Ishikawa (cell line): Measurements from ENCODE around the gene C5AR2.

ENCODE experiments used
- CEBPB ChIP-seq: IDR thresholded peaks from 2 replicates; pipeline ENCODE4 v1.6.1; 2012
- CREB1 ChIP-seq: IDR thresholded peaks from 2 replicates; pipeline ENCODE4 v1.6.1; 2012; ENCODE audit warnings: low read depth
- EGR1 ChIP-seq: IDR thresholded peaks from 2 replicates; pipeline ENCODE4 v1.6.1; 2012
- EP300 ChIP-seq: IDR thresholded peaks from 2 replicates; pipeline ENCODE4 v1.6.1; 2012; ENCODE audit warnings: borderline replicate concordance
- FOXM1 ChIP-seq: IDR thresholded peaks from 2 replicates; pipeline ENCODE4 v1.6.1; 2012; ENCODE audit warnings: low read depth, borderline replicate concordance
- MAX ChIP-seq: IDR thresholded peaks from 2 replicates; pipeline ENCODE4 v1.6.1; 2012
- NFIC ChIP-seq: IDR thresholded peaks from 2 replicates; pipeline ENCODE4 v1.6.1; 2012
- RAD21 ChIP-seq: IDR thresholded peaks from 2 replicates; pipeline ENCODE4 v1.6.1; 2012; ENCODE audit warnings: low read depth
- TAF1 ChIP-seq: IDR thresholded peaks from 2 replicates; pipeline ENCODE4 v1.6.1; 2012; ENCODE audit warnings: low read depth, mild to moderate bottlenecking
- TCF12 ChIP-seq: IDR thresholded peaks from 2 replicates; pipeline ENCODE4 v1.6.1; 2012; ENCODE audit warnings: low read depth
- TEAD4 ChIP-seq: IDR thresholded peaks from 2 replicates; pipeline ENCODE4 v1.6.1; 2012
- USF1 ChIP-seq: IDR thresholded peaks from 2 replicates; pipeline ENCODE4 v1.6.1; 2012
- YY1 ChIP-seq: IDR thresholded peaks from 2 replicates; pipeline ENCODE4 v1.6.1; 2012; ENCODE audit warnings: low read depth
- ZBTB7A ChIP-seq: IDR thresholded peaks from 2 replicates; pipeline ENCODE4 v1.6.1; 2012; ENCODE audit warnings: low read depth
- TF ChIP-seq, protein P1 (sequence below): IDR thresholded peaks from 2 replicates; pipeline ENCODE4 v1.6.1; 2012; ENCODE audit warnings: low read depth, mild to moderate bottlenecking

The C5AR2 gene

DNA sequence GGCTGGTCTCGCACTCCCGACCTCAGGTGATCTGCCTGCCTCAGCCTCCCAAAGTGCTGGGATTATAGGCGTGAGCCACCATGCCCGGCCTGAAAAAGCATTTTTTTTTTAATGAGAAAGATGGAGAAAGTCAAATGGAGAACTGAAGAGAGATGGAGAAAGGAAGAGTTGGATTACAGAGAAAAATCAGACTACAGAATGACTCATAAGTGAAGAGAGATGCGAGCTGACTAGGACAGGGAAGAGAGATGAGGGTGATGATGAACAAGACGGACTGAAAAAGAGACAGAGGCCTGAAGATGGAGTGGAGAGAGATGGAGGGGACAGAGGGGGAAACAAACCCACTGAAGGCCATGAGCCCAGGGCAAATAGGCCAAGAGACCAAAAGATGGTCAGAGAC, 18.7 kb downstream of the C5AR2 start:
- TF ChIP-seq EGR1 (no peak), USF1 (no peak), YY1 (no peak), FOXM1 (no peak), TCF12 (no peak), MAX (no peak), TAF1 (no peak), CEBPB (no peak), NFIC (no peak), TEAD4 (no peak)
- TF ChIP-seq, protein P1, sequence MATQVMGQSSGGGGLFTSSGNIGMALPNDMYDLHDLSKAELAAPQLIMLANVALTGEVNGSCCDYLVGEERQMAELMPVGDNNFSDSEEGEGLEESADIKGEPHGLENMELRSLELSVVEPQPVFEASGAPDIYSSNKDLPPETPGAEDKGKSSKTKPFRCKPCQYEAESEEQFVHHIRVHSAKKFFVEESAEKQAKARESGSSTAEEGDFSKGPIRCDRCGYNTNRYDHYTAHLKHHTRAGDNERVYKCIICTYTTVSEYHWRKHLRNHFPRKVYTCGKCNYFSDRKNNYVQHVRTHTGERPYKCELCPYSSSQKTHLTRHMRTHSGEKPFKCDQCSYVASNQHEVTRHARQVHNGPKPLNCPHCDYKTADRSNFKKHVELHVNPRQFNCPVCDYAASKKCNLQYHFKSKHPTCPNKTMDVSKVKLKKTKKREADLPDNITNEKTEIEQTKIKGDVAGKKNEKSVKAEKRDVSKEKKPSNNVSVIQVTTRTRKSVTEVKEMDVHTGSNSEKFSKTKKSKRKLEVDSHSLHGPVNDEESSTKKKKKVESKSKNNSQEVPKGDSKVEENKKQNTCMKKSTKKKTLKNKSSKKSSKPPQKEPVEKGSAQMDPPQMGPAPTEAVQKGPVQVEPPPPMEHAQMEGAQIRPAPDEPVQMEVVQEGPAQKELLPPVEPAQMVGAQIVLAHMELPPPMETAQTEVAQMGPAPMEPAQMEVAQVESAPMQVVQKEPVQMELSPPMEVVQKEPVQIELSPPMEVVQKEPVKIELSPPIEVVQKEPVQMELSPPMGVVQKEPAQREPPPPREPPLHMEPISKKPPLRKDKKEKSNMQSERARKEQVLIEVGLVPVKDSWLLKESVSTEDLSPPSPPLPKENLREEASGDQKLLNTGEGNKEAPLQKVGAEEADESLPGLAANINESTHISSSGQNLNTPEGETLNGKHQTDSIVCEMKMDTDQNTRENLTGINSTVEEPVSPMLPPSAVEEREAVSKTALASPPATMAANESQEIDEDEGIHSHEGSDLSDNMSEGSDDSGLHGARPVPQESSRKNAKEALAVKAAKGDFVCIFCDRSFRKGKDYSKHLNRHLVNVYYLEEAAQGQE: no peak

DNA sequence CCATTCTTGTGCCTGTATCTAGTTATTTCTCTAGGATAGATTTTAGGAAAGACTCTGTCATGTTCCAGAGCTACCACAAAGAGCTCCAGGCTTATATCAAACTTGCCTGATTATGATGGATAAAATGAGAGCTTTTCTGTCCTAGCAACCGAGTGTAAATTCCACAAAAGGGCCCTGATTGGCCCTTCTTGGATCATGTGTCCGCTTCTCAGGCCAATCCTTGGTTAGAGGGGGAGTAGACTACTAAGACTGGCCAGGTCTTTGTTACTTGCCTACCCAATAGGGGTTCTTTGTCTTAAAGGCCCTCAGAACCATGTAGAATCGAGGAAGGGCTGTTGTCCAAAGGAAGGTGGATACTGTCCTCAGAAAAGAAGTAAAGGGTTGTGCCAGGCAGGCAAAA, 19.6 kb downstream of the C5AR2 start:
- peak; percentile 92 for TF ChIP-seq USF1
- no peak for TF ChIP-seq ZBTB7A
- no peak for TF ChIP-seq TAF1
- no peak for TF ChIP-seq YY1
- no peak for TF ChIP-seq RAD21
- no peak for TF ChIP-seq CEBPB
- TF ChIP-seq TCF12: no peak
- no peak for TF ChIP-seq MAX
- no peak for TF ChIP-seq FOXM1
- TF ChIP-seq, protein P1: no peak
- peak; percentile 55; the same call in 1 of the 2 replicates for TF ChIP-seq CREB1
- no peak for TF ChIP-seq EP300
- no peak for TF ChIP-seq EGR1
- no peak for TF ChIP-seq NFIC
- TF ChIP-seq TEAD4: no peak

- TF ChIP-seq TEAD4 (no peak), USF1 (peak; percentile 82)
Measured at GRCh38 chr19:47352095-47352494, 20.1 kb downstream of the C5AR2 start.

DNA sequence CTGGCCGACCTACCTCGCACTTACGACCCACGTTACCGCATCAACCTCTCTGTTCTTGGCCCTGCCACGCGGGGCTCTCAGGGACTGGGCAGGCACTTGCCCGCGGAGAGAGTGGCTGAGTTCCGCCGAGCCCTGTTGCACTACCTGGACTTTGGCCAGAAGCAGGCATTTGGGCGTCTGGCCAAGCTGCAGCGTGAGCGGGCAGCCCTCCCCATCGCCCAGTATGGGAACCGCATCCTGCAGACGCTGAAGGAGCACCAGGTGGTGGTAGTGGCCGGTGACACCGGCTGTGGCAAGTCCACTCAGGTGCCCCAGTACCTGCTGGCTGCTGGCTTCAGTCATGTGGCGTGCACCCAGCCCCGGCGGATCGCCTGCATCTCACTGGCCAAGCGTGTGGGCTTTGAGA, 21.3 kb downstream of the C5AR2 start:
- TF ChIP-seq TCF12 (peak; percentile 77), TEAD4 (peak; percentile 67), NFIC (peak; percentile 96), EP300 (peak; percentile 55; the same call in 1 of the 2 replicates), YY1 (no peak), MAX (peak; percentile 75), USF1 (peak; percentile 48), RAD21 (peak; percentile 24; the same call in 1 of the 2 replicates), CREB1 (no peak), CEBPB (0 out of 2 replicates have a peak, but pooled peaks have one; percentile 12)

GRCh38 chr19:47356900-47357299, 24.9 kb downstream of the C5AR2 start:
- TF ChIP-seq CEBPB: peak; percentile 71
- peak; percentile 99 for TF ChIP-seq NFIC
- TF ChIP-seq ZBTB7A: no peak
- no peak for TF ChIP-seq TAF1
- TF ChIP-seq, protein P1: no peak
- TF ChIP-seq CREB1: no peak
- TF ChIP-seq TEAD4: peak; percentile 98
- no peak for TF ChIP-seq EGR1
- peak; percentile 70 for TF ChIP-seq MAX
- TF ChIP-seq USF1: 0 out of 2 replicates have a peak, but pooled peaks have one; percentile 36
- TF ChIP-seq FOXM1: peak; percentile 58; the same call in 1 of the 2 replicates
- TF ChIP-seq EP300: peak; percentile 89
- 0 out of 2 replicates have a peak, but pooled peaks have one; percentile 3 for TF ChIP-seq RAD21
- 0 out of 2 replicates have a peak, but pooled peaks have one; percentile 25 for TF ChIP-seq YY1
- TF ChIP-seq TCF12: peak; percentile 94
